Heart left ventricle (tissue), 13 donors: ENCODE results near the gene NAGPA.

Experiments
- POLR2A ChIP-seq, 2 donors: fragments of 450-650 bp; IDR thresholded peaks; one replicate each; pipeline ENCODE4 v1.6.1; 2017; ENCODE audit warnings: antibody characterized with exemption in 2 of 2, mild to moderate bottlenecking in 2 of 2, moderate library complexity in 2 of 2
- TF ChIP-seq, protein P1 (sequence below), 12 donors: fragments of 200-600 bp; sonication (generic) in 4 of 12; IDR thresholded peaks; one replicate each; pipeline versions ENCODE4 v1.5.0 to v1.8.0; 2018 to 2022; ENCODE audit warnings: antibody characterized with exemption in 12 of 12, mild to moderate bottlenecking in 5 of 12
- donor health status: ischemic (EF 13 %, LVEDD 7.1; RV severe dilation, severe dysfunction).
- donor health status: DM: no; HTN: yes; CAD: no.
- donor health status: DM: no; HTN: no; CAD: no.
- donor health status: ischemic (EF 25% LVEDD 6.9; RV normal size, moderate dysfunction).
- donor health status: ischemic (EF 25% LVEDD 5.7; RV mildly dilated, moderate dysfunction).
- donor health status: ischemic (EF 35%, LVEDD 5.7; RV mildly dilated, moderate dysfunction).
- donor health status: nonischemic (EF 11% LVEDD 7.7; RV severe dilation, severe dysfunction).
- donor health status: DM: yes; HTN: yes; CAD: no.
- donor health status: PGD.
- donor health status: ischemic (EF 29% LVEDD 5.4; RV normal size, mild dysfunction).
- donor health status: nonischemic (EF 23%, LVEDD 6.1; RV moderate dilation, normal function).

DNA sequence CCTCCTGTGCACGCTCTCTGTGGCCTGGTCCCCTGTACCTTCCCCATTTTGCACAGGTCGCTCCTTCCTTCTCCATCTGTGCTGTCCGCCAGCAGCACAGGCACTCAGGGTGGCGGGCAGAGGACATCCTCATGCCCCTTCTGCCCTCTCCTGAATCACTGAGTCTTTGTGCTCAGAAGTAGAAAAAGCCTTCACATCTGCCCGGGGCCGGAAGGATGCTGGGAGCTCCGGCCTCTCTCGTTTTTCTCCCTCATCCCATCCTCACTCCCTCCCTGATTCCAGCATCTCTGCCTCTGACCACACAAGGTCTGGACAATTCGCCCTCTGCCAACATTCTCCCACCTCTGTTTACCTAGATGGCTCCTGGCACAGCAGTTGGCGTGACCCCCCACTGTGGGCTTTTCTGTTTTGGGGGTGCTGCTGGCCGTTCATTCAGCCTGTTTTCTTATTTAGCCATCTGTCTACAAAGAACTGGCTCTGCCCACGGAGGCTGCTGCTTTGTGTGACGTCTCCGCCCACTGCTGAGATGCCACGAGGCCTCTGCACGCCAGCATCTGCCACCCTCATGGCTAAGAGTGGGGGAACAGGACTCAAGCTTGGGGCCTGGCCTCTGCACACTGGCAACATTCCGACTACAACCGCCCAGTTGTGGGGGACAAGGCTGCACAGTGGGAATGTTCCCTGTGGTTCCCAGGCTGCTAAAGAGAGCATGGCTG lies 38.9 kb downstream of the NAGPA start:
- TF ChIP-seq, protein P1, sequence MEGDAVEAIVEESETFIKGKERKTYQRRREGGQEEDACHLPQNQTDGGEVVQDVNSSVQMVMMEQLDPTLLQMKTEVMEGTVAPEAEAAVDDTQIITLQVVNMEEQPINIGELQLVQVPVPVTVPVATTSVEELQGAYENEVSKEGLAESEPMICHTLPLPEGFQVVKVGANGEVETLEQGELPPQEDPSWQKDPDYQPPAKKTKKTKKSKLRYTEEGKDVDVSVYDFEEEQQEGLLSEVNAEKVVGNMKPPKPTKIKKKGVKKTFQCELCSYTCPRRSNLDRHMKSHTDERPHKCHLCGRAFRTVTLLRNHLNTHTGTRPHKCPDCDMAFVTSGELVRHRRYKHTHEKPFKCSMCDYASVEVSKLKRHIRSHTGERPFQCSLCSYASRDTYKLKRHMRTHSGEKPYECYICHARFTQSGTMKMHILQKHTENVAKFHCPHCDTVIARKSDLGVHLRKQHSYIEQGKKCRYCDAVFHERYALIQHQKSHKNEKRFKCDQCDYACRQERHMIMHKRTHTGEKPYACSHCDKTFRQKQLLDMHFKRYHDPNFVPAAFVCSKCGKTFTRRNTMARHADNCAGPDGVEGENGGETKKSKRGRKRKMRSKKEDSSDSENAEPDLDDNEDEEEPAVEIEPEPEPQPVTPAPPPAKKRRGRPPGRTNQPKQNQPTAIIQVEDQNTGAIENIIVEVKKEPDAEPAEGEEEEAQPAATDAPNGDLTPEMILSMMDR (IDR thresholded peaks at IDR 0.05), result no peak
- TF ChIP-seq POLR2A (IDR thresholded peaks at IDR 0.05), result no peak
